Measurements from ENCODE around the gene GUCY2C. TPM values are rescaled to one million over a fixed set of nuclear protein-coding genes. Genes with fewer than 3 reads are reported as not detected.

The GUCY2C gene
- polyA plus RNA-seq (2013, experiment 1 of 2): 0.03 TPM
- 0.03 TPM for polyA plus RNA-seq (2013, experiment 2 of 2)

DNA sequence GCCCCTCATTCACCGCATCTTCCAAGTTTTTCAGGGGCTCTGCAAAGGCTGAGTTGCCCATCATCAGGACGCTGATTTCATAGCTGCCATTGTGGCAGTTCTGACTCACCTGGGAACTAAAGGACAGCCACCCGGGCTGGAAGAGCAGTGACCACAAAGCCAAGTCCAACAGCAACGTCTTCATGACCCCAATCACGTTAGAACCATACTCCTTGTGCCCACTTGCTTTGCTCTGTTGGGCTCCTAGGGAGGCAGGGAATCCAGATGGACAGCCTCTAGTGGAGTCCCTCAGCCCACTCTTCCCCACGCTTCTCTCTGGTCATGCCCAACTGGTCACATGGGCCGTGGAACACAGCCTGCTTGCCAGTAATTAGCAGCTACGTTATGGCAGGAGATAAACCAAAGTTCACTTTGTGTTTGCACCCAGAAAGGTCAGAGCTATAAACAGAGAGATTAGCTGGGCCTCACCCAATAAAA, at the start of gene GUCY2C:
TSS of gene GUCY2C (minus strand) at position 335 of the 477 bp plus-strand sequence. CDS start at position 184, 151 bp downstream.
- H3K27me3 ChIP-seq (ENCODE audit: control insufficient read depth in 1 of 2, insufficient read depth in 1 of 2, low read length in 2 of 2): no peaks in the 10 kb centered on the region
- H2AFZ ChIP-seq (ENCODE audit: low read depth, low read length): no peak within 1 kb of the TSS
- no peak within 1 kb of the TSS for H3K4me3 ChIP-seq (ENCODE audit: insufficient read depth in 1 of 2, low read depth in 1 of 2, low read length in 2 of 2)
- no peak within 1 kb of the TSS for H4K91ac ChIP-seq (ENCODE audit: low read length)
- H2BK15ac ChIP-seq (ENCODE audit: low read depth, poor library complexity, severe bottlenecking): no peak within 1 kb of the TSS
- H3K36me3 ChIP-seq (ENCODE audit: control insufficient read depth in 1 of 2, insufficient read depth in 2 of 2, low read depth in 1 of 2, low read length in 2 of 2): no peaks in the 10 kb centered on the region
- peak within 1 kb of the TSS in 1 of 2 experiments; percentile 70 for H3K14ac ChIP-seq (ENCODE audit: low read length in 2 of 2)
- H4K8ac ChIP-seq (ENCODE audit: low read length): no peak within 1 kb of the TSS
- no peak within 1 kb of the TSS for H3K9ac ChIP-seq (ENCODE audit: low read length)
- no peak within 1 kb of the TSS for H3K4me2 ChIP-seq (ENCODE audit: low read length, poor library complexity, severe bottlenecking)
- H3K79me1 ChIP-seq (replicated peaks; ENCODE audit: low read length, poor library complexity, severe bottlenecking): no peaks in the 10 kb centered on the region
- no peak for DNase-seq
- H3K27ac ChIP-seq (ENCODE audit: low read length, poor library complexity, severe bottlenecking): no peak within 1 kb of the TSS
- no peak within 1 kb of the TSS for H2AK5ac ChIP-seq (ENCODE audit: low read length, severe bottlenecking)
- H2BK120ac ChIP-seq (ENCODE audit: low read depth, low read length): no peak within 1 kb of the TSS
- WGBS: 83% methylated on average over 8 of the region's 8 CpGs
- no peaks in the 10 kb centered on the region for H3K4me1 ChIP-seq (ENCODE audit: control insufficient read depth, insufficient read depth, low read depth, low read length)
- no peak within 1 kb of the TSS for H2BK12ac ChIP-seq (ENCODE audit: low read length in 2 of 2)
- H3K18ac ChIP-seq (ENCODE audit: low read depth in 1 of 2, low read length in 2 of 2): no peak within 1 kb of the TSS
- H3K23ac ChIP-seq (ENCODE audit: low read length in 2 of 2): peak within 1 kb of the TSS in 1 of 2 experiments; percentile 72
- no peak within 1 kb of the TSS for H3K4ac ChIP-seq (ENCODE audit: low read depth in 1 of 2, low read length in 2 of 2)
- no peak within 1 kb of the TSS for H2BK5ac ChIP-seq (ENCODE audit: low read depth, low read length, poor library complexity, severe bottlenecking)
- no peaks in the 10 kb centered on the region for H3K9me3 ChIP-seq (ENCODE audit: control insufficient read depth, low read length)

DNA sequence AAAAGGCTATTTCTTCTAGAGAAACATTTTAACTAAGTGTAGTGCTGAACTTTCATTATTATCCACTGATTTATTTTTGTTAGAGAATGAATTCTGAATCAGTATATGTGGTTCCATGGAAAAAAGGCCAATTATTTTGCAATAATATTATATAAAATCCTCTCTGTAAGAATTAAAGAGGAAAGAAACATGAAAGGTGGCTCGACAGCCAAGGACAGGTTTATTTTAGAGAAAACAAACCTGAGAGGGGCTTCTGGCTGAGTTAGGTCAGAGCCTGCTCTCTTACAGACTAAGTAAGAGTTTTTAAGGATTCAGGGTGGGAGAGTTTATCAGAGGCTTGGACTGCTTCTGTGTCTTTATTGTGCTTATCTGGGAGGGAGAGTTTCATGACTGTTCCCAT, 46.7 kb upstream of the GUCY2C start:
- Histone ChIP-seq H3K27me3 (ENCODE audit: control insufficient read depth in 1 of 2, insufficient read depth in 1 of 2, low read length in 2 of 2) (no peaks in the 10 kb centered on the region), H2AK5ac (ENCODE audit: low read length, severe bottlenecking) (no peak overlapping the region), H3K23ac (ENCODE audit: low read length in 2 of 2) (no peak overlapping the region), H2BK120ac (ENCODE audit: low read depth, low read length) (no peak overlapping the region), H3K27ac (ENCODE audit: low read length, poor library complexity, severe bottlenecking) (no peak overlapping the region), H3K9me3 (ENCODE audit: control insufficient read depth, low read length) (no peaks in the 10 kb centered on the region), H4K8ac (ENCODE audit: low read length) (no peak overlapping the region), H3K4me2 (ENCODE audit: low read length, poor library complexity, severe bottlenecking) (no peak overlapping the region), H2BK12ac (ENCODE audit: low read length in 2 of 2) (no peak overlapping the region), H2AFZ (ENCODE audit: low read depth, low read length) (no peak overlapping the region), H2BK5ac (ENCODE audit: low read depth, low read length, poor library complexity, severe bottlenecking) (no peak overlapping the region), H3K14ac (ENCODE audit: low read length in 2 of 2) (no peak overlapping the region), H2BK15ac (ENCODE audit: low read depth, poor library complexity, severe bottlenecking) (no peak overlapping the region), H3K9ac (ENCODE audit: low read length) (no peak overlapping the region), H3K36me3 (ENCODE audit: control insufficient read depth in 1 of 2, insufficient read depth in 2 of 2, low read depth in 1 of 2, low read length in 2 of 2) (no peaks in the 10 kb centered on the region), H3K4me1 (ENCODE audit: control insufficient read depth, insufficient read depth, low read depth, low read length) (peaks cover 2% of the 10 kb centered on the region), H4K91ac (ENCODE audit: low read length) (no peak overlapping the region), H3K79me1 (replicated peaks; ENCODE audit: low read length, poor library complexity, severe bottlenecking) (no peaks in the 10 kb centered on the region), H3K4me3 (ENCODE audit: insufficient read depth in 1 of 2, low read depth in 1 of 2, low read length in 2 of 2) (no peak overlapping the region), H3K18ac (ENCODE audit: low read depth in 1 of 2, low read length in 2 of 2) (no peak overlapping the region), H3K4ac (ENCODE audit: low read depth in 1 of 2, low read length in 2 of 2) (no peak overlapping the region)
- WGBS: 89% methylated on average over 1 of the region's 1 CpG
- no peak for DNase-seq

DNA sequence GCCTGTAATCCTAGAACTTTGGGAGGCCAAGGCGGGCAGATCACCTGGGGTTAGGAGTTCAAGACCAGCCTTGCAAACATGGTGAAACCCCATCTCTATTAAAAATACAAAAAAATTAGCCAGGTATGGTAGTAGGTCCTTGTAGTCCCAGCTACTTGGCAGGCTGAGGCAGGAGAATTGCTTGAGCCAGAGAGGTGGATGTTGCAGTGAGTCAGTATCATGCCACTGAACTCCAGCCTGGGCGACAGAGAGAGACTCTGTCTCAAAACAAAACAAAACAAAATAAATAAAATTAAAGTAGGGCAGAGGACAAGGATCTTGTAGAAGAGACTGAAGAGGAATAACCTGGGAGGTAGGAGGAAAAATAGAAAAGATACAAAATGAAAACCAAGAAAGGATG, 45.5 kb upstream of the GUCY2C start:
- Histone ChIP-seq H3K79me1 (replicated peaks; ENCODE audit: low read length, poor library complexity, severe bottlenecking) (no peaks in the 10 kb centered on the region), H4K8ac (ENCODE audit: low read length) (no peak overlapping the region), H4K91ac (ENCODE audit: low read length) (no peak overlapping the region), H3K4ac (ENCODE audit: low read depth in 1 of 2, low read length in 2 of 2) (no peak overlapping the region), H2BK5ac (ENCODE audit: low read depth, low read length, poor library complexity, severe bottlenecking) (no peak overlapping the region), H3K27me3 (ENCODE audit: control insufficient read depth in 1 of 2, insufficient read depth in 1 of 2, low read length in 2 of 2) (no peaks in the 10 kb centered on the region), H2BK12ac (ENCODE audit: low read length in 2 of 2) (no peak overlapping the region), H3K4me2 (ENCODE audit: low read length, poor library complexity, severe bottlenecking) (no peak overlapping the region), H2BK120ac (ENCODE audit: low read depth, low read length) (no peak overlapping the region), H2AFZ (ENCODE audit: low read depth, low read length) (no peak overlapping the region), H3K18ac (ENCODE audit: low read depth in 1 of 2, low read length in 2 of 2) (no peak overlapping the region), H3K14ac (ENCODE audit: low read length in 2 of 2) (no peak overlapping the region), H3K23ac (ENCODE audit: low read length in 2 of 2) (no peak overlapping the region), H3K36me3 (ENCODE audit: control insufficient read depth in 1 of 2, insufficient read depth in 2 of 2, low read depth in 1 of 2, low read length in 2 of 2) (no peaks in the 10 kb centered on the region), H2BK15ac (ENCODE audit: low read depth, poor library complexity, severe bottlenecking) (no peak overlapping the region), H3K4me3 (ENCODE audit: insufficient read depth in 1 of 2, low read depth in 1 of 2, low read length in 2 of 2) (no peak overlapping the region), H3K9ac (ENCODE audit: low read length) (no peak overlapping the region), H3K4me1 (ENCODE audit: control insufficient read depth, insufficient read depth, low read depth, low read length) (peaks cover 2% of the 10 kb centered on the region), H2AK5ac (ENCODE audit: low read length, severe bottlenecking) (no peak overlapping the region), H3K9me3 (ENCODE audit: control insufficient read depth, low read length) (no peaks in the 10 kb centered on the region), H3K27ac (ENCODE audit: low read length, poor library complexity, severe bottlenecking) (no peak overlapping the region)
- whole genome bisulfite sequencing: no CpG with 5 or more reads among the region's 2 CpGs
- no peak for DNase-seq

DNA sequence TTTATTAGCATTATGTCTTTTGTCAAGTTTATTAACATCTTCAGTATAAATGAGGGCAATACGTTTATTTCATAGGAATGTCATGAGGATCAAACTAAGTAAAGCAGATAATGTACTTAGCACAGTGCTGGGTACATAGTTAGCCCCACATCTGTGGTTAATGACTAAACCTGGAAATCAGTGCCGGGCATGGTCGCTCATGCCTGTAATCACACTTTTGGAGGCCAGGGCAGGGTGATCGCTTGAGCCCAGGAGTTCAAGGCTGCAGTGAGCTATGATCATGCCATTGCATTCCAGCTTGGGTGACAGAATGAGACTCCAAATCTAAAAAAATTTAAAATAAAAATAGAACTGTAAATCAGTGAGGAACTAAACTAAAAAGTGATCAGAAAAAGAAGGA, 44.8 kb upstream of the GUCY2C start:
- H3K4me1 ChIP-seq (ENCODE audit: control insufficient read depth, insufficient read depth, low read depth, low read length): peaks cover 2% of the 10 kb centered on the region
- no peak overlapping the region for H3K9ac ChIP-seq (ENCODE audit: low read length)
- H4K8ac ChIP-seq (ENCODE audit: low read length): no peak overlapping the region
- H2AFZ ChIP-seq (ENCODE audit: low read depth, low read length): no peak overlapping the region
- H3K79me1 ChIP-seq (replicated peaks; ENCODE audit: low read length, poor library complexity, severe bottlenecking): no peaks in the 10 kb centered on the region
- H2BK5ac ChIP-seq (ENCODE audit: low read depth, low read length, poor library complexity, severe bottlenecking): no peak overlapping the region
- DNase-seq: no peak
- H2AK5ac ChIP-seq (ENCODE audit: low read length, severe bottlenecking): no peak overlapping the region
- H3K27ac ChIP-seq (ENCODE audit: low read length, poor library complexity, severe bottlenecking): no peak overlapping the region
- no peak overlapping the region for H2BK12ac ChIP-seq (ENCODE audit: low read length in 2 of 2)
- no peak overlapping the region for H3K4me2 ChIP-seq (ENCODE audit: low read length, poor library complexity, severe bottlenecking)
- no peak overlapping the region for H2BK15ac ChIP-seq (ENCODE audit: low read depth, poor library complexity, severe bottlenecking)
- no peak overlapping the region for H2BK120ac ChIP-seq (ENCODE audit: low read depth, low read length)
- no peak overlapping the region for H4K91ac ChIP-seq (ENCODE audit: low read length)
- no peak overlapping the region for H3K4me3 ChIP-seq (ENCODE audit: insufficient read depth in 1 of 2, low read depth in 1 of 2, low read length in 2 of 2)
- no peaks in the 10 kb centered on the region for H3K9me3 ChIP-seq (ENCODE audit: control insufficient read depth, low read length)
- no peak overlapping the region for H3K4ac ChIP-seq (ENCODE audit: low read depth in 1 of 2, low read length in 2 of 2)
- H3K36me3 ChIP-seq (ENCODE audit: control insufficient read depth in 1 of 2, insufficient read depth in 2 of 2, low read depth in 1 of 2, low read length in 2 of 2): no peaks in the 10 kb centered on the region
- no peak overlapping the region for H3K23ac ChIP-seq (ENCODE audit: low read length in 2 of 2)
- no peak overlapping the region for H3K14ac ChIP-seq (ENCODE audit: low read length in 2 of 2)
- H3K18ac ChIP-seq (ENCODE audit: low read depth in 1 of 2, low read length in 2 of 2): no peak overlapping the region
- WGBS: 95% methylated on average over 4 of the region's 4 CpGs
- no peaks in the 10 kb centered on the region for H3K27me3 ChIP-seq (ENCODE audit: control insufficient read depth in 1 of 2, insufficient read depth in 1 of 2, low read length in 2 of 2)

Data from mesenchymal stem cell (in vitro differentiated cells and primary cell).